GM23338 (cell line): Measurements from ENCODE around the gene CDH19.

Experiments used
- CREB1 ChIP-seq: fragments of 250-450 bp; sonication (Bioruptor Pico); IDR thresholded peaks from 2 replicates; pipeline ENCODE4 v1.5.0; 2020; ENCODE audit warnings: low read depth, mild to moderate bottlenecking, moderate library complexity
- CTCF ChIP-seq, 2 experiments: fragments of 200-600 bp in 1 of 2; sonication (generic) in 1 of 2; conservative IDR thresholded peaks; 2 replicates each; pipeline versions ENCODE4 v1.5.1 to v1.6.1; 2016 to 2017; ENCODE audit warnings: antibody characterized with exemption in 2 of 2, low read depth in 2 of 2, mild to moderate bottlenecking in 2 of 2, moderate library complexity in 1 of 2
- ETS1 ChIP-seq: IDR thresholded peaks from 2 replicates; pipeline ENCODE4 v1.6.1; 2016; ENCODE audit warnings: antibody characterized with exemption
- EZH2 ChIP-seq: fragments of 200-600 bp; sonication (generic); IDR thresholded peaks from one replicate; pipeline ENCODE4 v1.8.0; 2017; ENCODE audit warnings: antibody characterized with exemption, mild to moderate bottlenecking, low read depth; ENCODE audit not compliant: unreplicated experiment
- EZH2phosphoT487 ChIP-seq: fragments of 200-600 bp; sonication (generic); IDR thresholded peaks from one replicate; pipeline ENCODE4 v1.8.1; 2018; ENCODE audit warnings: antibody characterized with exemption; ENCODE audit not compliant: unreplicated experiment
- JUNB ChIP-seq: IDR thresholded peaks from one replicate; pipeline ENCODE4 v1.6.1; 2016; ENCODE audit warnings: antibody characterized with exemption; ENCODE audit not compliant: unreplicated experiment
- NANOG ChIP-seq: IDR thresholded peaks from 2 replicates; pipeline ENCODE4 v1.6.1; 2016; ENCODE audit warnings: antibody characterized with exemption, borderline replicate concordance
- POLR2AphosphoS5 ChIP-seq: IDR thresholded peaks from 2 replicates; pipeline ENCODE4 v1.6.1; 2016; ENCODE audit warnings: antibody characterized with exemption, low read depth
- REST ChIP-seq: IDR thresholded peaks from one replicate; pipeline ENCODE4 v1.6.1; 2018; ENCODE audit warnings: antibody characterized with exemption; ENCODE audit not compliant: unreplicated experiment
- STAT1 ChIP-seq: IDR thresholded peaks from one replicate; pipeline ENCODE4 v1.6.1; 2016; ENCODE audit warnings: antibody characterized with exemption; ENCODE audit not compliant: unreplicated experiment
- ZNF114 ChIP-seq: fragments of 250-450 bp; sonication (Bioruptor Pico); IDR thresholded peaks from 2 replicates; pipeline ENCODE4 v1.5.0; 2020; ENCODE audit warnings: mild to moderate bottlenecking, moderate library complexity
- ZNF462 ChIP-seq: fragments of 250-450 bp; sonication (Bioruptor Pico); IDR thresholded peaks from 2 replicates; pipeline ENCODE4 v1.5.0; 2020; ENCODE audit warnings: mild to moderate bottlenecking, moderate library complexity

DNA sequence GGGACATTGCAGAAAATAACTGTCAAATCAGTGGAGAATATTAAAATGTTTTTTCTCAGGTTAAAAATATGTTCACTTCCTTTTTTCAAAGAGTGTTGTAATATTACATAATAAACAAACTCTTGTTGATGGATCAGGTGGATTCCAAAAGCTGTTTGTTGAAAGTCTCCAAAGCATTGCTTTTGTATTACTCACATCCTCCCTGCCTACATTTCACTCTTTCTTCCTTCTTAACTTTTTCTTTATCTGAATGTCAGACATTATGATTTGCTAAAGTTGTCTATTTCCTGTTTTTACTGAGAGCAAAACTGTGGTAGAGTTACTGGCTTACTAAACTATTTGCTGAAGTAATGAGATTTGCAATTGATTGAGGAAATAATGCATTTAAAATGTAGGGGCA is 92.1 kb downstream of the CDH19 start:
- TF ChIP-seq EZH2, result no peak
- TF ChIP-seq POLR2AphosphoS5, result no peak
- TF ChIP-seq CREB1, result no peak
- TF ChIP-seq CTCF (conservative IDR thresholded peaks at IDR 0.05; ENCODE audit: low read depth in 2 of 2), result no peak
- no peak for TF ChIP-seq ZNF114 (CRISPR knock-in tag)
- no peak for TF ChIP-seq JUNB
- TF ChIP-seq NANOG, result no peak
- TF ChIP-seq EZH2phosphoT487, result no peak
- TF ChIP-seq REST, result no peak
- TF ChIP-seq ETS1, result no peak
- TF ChIP-seq STAT1, result no peak
- no peak for TF ChIP-seq ZNF462 (CRISPR knock-in tag)
